ENCODE results near the gene CNIH2. TPM values are rescaled to one million over a fixed set of nuclear protein-coding genes. Genes with fewer than 3 reads are reported as not detected.

CNIH2 gene
- total and polyA plus RNA-seq, 2 of the 13 experiments (the other 11 are each of a cell fraction or from before 2014, with no cell fraction given): 0.60 to 0.69 TPM

DNA sequence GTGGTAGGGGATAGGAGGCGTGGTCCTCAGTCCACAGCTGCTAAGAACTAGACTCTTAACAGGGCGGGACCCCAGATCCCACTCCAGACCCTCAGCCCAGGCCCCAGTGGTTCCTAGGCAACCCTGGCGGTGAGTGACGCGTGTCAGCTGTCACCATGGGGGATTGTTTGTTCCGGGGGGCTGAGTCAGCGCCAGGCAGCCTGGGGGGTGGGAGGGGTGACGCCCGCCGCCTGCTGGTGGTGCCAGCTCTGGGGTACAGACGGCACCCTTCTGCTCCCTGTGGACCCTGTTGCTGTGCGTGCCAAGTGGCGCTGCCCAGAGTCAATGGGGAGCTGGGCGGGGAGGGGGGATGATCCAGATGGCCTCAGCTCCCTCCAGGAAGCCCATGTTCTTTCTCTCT is 2.5 kb downstream of the CNIH2 start (continued):
- no peak for TF ChIP-seq NR2F2 (IDR thresholded peaks at IDR 0.05; ENCODE audit: borderline replicate concordance, low read depth)
- TF ChIP-seq ZNF546 (CRISPR knock-in tag; conservative IDR thresholded peaks at IDR 0.05): no peak
- no peak for TF ChIP-seq ATAD3A (CRISPR knock-in tag; IDR thresholded peaks at IDR 0.05)
- no peak for TF ChIP-seq ZNF275 (CRISPR knock-in tag; IDR thresholded peaks at IDR 0.05; ENCODE audit: borderline replicate concordance)
- TF ChIP-seq KLF13 (CRISPR knock-in tag; IDR thresholded peaks at IDR 0.05): no peak
- TF ChIP-seq ZNF562 (CRISPR knock-in tag; IDR thresholded peaks at IDR 0.05; ENCODE audit: borderline replicate concordance): no peak
- TF ChIP-seq, protein P1, sequence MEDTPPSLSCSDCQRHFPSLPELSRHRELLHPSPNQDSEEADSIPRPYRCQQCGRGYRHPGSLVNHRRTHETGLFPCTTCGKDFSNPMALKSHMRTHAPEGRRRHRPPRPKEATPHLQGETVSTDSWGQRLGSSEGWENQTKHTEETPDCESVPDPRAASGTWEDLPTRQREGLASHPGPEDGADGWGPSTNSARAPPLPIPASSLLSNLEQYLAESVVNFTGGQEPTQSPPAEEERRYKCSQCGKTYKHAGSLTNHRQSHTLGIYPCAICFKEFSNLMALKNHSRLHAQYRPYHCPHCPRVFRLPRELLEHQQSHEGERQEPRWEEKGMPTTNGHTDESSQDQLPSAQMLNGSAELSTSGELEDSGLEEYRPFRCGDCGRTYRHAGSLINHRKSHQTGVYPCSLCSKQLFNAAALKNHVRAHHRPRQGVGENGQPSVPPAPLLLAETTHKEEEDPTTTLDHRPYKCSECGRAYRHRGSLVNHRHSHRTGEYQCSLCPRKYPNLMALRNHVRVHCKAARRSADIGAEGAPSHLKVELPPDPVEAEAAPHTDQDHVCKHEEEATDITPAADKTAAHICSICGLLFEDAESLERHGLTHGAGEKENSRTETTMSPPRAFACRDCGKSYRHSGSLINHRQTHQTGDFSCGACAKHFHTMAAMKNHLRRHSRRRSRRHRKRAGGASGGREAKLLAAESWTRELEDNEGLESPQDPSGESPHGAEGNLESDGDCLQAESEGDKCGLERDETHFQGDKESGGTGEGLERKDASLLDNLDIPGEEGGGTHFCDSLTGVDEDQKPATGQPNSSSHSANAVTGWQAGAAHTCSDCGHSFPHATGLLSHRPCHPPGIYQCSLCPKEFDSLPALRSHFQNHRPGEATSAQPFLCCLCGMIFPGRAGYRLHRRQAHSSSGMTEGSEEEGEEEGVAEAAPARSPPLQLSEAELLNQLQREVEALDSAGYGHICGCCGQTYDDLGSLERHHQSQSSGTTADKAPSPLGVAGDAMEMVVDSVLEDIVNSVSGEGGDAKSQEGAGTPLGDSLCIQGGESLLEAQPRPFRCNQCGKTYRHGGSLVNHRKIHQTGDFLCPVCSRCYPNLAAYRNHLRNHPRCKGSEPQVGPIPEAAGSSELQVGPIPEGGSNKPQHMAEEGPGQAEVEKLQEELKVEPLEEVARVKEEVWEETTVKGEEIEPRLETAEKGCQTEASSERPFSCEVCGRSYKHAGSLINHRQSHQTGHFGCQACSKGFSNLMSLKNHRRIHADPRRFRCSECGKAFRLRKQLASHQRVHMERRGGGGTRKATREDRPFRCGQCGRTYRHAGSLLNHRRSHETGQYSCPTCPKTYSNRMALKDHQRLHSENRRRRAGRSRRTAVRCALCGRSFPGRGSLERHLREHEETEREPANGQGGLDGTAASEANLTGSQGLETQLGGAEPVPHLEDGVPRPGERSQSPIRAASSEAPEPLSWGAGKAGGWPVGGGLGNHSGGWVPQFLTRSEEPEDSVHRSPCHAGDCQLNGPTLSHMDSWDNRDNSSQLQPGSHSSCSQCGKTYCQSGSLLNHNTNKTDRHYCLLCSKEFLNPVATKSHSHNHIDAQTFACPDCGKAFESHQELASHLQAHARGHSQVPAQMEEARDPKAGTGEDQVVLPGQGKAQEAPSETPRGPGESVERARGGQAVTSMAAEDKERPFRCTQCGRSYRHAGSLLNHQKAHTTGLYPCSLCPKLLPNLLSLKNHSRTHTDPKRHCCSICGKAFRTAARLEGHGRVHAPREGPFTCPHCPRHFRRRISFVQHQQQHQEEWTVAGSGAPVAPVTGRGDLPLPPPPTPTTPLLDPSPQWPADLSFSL (CRISPR knock-in tag; IDR thresholded peaks at IDR 0.05): no peak
- 0 out of 2 replicates have a peak, but pooled peaks have one; percentile 30 for TF ChIP-seq RFX3 (CRISPR knock-in tag; IDR thresholded peaks at IDR 0.05)
- TF ChIP-seq ZNF747 (CRISPR knock-in tag; IDR thresholded peaks at IDR 0.05; ENCODE audit: borderline replicate concordance): no peak
- TF ChIP-seq ONECUT2 (CRISPR knock-in tag; IDR thresholded peaks at IDR 0.05): no peak
- no peak for TF ChIP-seq ZNF543 (CRISPR knock-in tag; IDR thresholded peaks at IDR 0.05)
- TF ChIP-seq PATZ1 (CRISPR knock-in tag; IDR thresholded peaks at IDR 0.05): peak; percentile 28; the same call in 1 of the 2 replicates
- TF ChIP-seq MAFK (conservative IDR thresholded peaks at IDR 0.05 in 1 of 2, IDR thresholded peaks at IDR 0.05 in 1 of 2; ENCODE audit: low read length in 2 of 2): 0 out of 4 replicates have a peak, but pooled peaks of 1 of the 2 experiments have one; percentile 6
- TF ChIP-seq NCOA5 (CRISPR knock-in tag; IDR thresholded peaks at IDR 0.05): no peak
- TF ChIP-seq ZNF674 (CRISPR knock-in tag; IDR thresholded peaks at IDR 0.05; ENCODE audit: low read depth): no peak
- no peak for TF ChIP-seq CC2D1A (CRISPR knock-in tag; IDR thresholded peaks at IDR 0.05)
- no peak for TF ChIP-seq SOX5 (CRISPR knock-in tag; IDR thresholded peaks at IDR 0.05; ENCODE audit: borderline replicate concordance)
- peak; percentile 75 for TF ChIP-seq FOSL2 (CRISPR knock-in tag; IDR thresholded peaks at IDR 0.05)

Data from HepG2 (cell line).